GM18499 (cell line): Measurements from ENCODE around the gene BRPF3.
A peak's percentile ranks its signal among the peaks of the same experiment; 100 is the strongest.

Source experiments
- ATAC-seq: cut with Tn5 transposase; IDR thresholded peaks from one replicate; pipeline ENCODE4 v1.9.1; 2021; ENCODE audit warnings: moderate number of reproducible peaks; ENCODE audit not compliant: insufficient read depth, unreplicated experiment

Gene BRPF3

GRCh38 chr6:36196113-36196879 lies at the start of gene BRPF3:
TSS of gene BRPF3 (plus strand) at chr6:36196744. CDS start at chr6:36200323, 3,579 bp downstream.
- no peak for ATAC-seq

GRCh38 chr6:36147294-36147693 lies 49.2 kb upstream of the BRPF3 start:
- no peak for ATAC-seq

DNA sequence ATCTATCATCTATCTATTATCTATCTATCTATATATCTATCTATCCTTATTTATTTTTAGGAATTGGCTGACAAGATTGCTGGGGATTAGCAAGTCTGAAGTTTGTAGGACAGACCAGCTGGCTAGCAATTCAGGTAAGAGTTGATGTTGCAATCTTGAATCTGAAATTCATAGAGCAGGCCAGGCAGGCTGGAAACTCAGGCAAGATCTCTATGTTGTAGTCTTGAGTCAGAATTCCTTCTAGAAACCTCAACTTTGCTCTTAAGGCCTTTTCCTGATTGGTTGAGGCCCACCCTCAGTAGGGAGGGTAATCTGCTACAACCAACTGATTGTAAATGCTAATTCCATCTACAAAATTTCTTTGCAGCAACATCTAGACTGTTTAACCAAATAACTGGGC lies 47.1 kb upstream of the BRPF3 start:
- no peak for ATAC-seq

- ATAC-seq, result no peak
Measured at GRCh38 chr6:36150283-36150682, 46.3 kb upstream of the BRPF3 start.

DNA sequence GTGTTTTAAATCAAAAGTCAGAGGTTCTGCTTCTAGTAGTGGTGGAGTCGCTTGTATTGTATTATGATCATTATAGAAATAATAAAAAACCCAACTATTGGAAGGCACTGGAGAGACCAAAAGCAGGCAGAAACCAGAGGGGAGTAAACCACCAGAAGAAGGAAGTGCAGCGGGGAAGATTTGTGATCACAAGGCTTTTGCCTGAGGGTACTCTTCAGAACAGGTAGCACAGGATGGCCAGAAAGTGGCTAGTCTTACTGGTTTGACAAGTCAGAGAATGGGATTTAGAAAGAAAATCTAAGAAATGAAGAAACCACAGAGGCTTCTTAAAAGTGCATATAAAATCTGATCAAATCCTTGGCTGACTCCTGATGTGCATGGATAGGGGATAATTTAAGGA lies 42.3 kb upstream of the BRPF3 start:
- ATAC-seq, result no peak

- ATAC-seq, result no peak
Measured at GRCh38 chr6:36155662-36156061, 40.9 kb upstream of the BRPF3 start.

GRCh38 chr6:36160147-36160760 lies 36.3 kb upstream of the BRPF3 start:
- no peak for ATAC-seq

DNA sequence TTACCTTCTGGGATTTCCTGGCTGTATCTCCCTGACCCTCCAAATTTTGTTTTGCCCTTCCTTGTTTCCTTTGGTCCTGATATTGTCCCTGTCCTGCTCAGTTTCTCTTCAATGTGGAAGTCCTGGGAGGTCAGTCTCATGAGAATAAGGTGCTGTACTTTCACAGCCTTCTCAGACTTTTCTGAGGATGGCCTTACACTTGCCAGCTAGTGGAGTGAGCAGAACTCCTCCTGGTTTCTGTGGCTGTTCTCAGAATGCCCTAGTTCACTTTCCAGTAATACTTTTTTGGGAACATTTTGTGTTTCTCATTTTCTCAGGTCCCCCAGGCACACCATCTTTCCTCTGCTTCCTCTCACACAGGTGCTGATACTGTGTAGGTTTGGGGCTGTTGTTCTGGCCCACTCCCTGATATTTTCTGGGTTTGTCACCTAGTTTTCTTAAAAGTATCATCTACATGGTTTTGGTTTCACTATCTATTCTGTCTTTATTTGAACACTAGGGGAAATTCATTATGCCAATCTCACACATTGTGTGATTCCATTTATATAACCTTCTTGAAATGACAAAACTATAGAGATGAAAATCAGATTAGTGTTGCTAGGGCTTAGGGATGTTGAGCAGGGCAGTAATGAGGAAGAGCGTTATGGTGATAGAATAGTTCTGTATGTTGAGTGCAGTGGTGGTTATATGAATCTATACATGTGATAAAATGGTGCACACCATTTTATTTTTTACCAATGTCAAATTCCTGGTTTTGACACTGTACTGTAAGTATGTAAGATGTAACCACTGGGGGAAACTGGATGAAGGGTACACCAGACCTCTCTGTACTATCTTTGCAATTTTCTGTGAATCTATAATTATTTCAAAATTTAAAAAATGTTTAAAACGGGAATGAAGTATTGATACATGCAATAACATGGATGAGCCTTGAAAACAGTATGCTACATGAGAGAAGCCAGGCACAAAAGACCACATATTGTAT lies 27.2 kb upstream of the BRPF3 start:
- no peak for ATAC-seq

DNA sequence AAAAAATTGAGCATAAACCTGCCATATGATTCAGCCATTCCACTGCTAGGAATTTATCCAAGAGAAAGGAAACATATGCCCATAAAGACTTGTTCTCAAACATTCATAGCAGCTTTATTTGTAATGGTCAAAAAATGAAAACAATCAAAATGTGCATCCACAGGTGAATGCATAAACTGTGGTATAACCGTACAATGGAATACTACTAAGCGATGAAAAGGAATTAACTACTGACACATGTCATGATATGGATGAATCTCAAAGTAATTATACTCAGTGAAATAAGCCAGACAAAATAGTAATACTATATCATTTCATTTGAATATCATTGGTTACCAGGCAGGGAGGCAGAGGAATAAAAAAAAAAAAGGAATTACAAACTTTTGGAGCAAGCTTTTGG lies 25.8 kb upstream of the BRPF3 start:
- ATAC-seq, result no peak

DNA sequence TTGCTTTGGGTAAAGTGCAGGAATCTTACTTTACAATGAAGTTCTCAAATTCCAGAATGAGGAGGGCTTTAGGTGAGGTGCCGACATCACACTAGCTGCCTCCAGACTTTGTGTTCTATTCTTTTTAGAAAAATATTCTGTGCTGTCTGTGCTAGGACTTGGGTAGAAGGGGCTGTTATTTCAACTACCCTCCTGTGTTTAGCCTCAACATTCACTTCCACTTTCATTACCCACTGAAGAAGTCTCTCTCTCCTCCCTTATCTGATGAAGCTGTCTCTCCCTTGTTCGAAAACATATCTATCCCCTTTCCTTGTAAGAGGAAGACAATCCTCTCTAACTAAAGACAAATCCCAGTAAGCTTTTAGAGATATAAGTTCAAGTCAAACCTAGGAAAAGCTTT lies 25.0 kb upstream of the BRPF3 start:
- no peak for ATAC-seq

- ATAC-seq, result no peak
Measured at GRCh38 chr6:36177166-36177565, 19.4 kb upstream of the BRPF3 start.

GRCh38 chr6:36178544-36178943 lies 18.0 kb upstream of the BRPF3 start:
- no peak for ATAC-seq

DNA sequence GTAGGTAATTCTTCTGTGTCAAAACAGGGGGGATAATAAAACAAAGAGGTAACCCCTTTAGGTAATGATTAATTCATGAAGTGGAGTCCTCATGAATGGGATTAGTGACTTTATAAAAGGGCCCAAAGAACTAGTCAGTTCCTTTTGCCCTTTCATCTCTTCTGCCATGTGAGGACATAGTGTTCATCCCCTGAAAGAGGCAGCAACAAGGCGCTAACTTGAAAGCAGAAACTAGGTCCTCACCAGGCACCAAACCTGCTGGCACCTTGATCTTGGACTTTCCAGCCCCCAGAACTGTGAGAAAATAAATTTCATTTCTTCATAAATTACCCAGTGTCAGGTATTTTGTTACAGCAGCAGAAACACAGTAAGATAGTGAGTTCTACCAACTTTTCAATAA lies 16.4 kb upstream of the BRPF3 start:
- no peak for ATAC-seq

DNA sequence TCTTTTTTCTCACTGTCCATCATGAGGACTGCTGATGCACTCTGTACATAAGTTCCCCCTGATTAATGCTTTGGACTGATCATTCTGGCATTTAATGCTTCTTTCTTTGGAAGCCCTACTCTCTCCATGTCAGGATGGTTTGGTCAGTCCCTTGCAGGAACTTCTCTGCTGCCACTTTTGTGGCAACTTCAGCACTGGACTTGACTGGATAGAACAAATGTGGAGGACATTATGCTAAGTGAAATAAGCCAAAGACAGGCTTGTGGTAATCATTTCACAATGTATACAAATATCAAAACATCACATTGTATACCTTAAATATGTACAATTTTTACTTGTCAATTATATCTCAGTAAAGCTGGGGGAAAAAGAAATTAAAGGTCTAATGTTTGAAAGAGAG lies 12.2 kb upstream of the BRPF3 start:
- no peak for ATAC-seq

DNA sequence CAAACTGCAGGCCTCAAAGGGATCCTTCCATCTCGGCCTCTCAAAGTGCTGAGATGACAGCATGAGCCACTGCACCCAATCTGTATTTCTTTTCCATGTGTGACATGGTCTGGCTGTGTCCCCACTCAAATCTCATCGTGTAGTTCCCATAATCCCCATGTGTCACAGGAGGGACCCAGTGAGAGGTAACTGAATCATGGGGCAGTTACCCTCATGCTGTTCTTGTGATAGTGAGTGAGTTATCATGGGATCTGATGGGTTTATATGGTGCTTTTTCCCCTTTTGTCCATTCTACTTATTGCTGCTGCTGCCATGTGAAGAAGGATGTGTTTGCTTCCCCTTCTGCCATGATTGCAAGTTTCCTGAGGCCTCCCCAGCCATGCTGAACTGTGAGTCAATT lies 10.3 kb upstream of the BRPF3 start:
- ATAC-seq, result no peak

- ATAC-seq, result no peak
Measured at GRCh38 chr6:36187446-36187845, 9.1 kb upstream of the BRPF3 start.

GRCh38 chr6:36195471-36196112 lies 952 bp upstream of the BRPF3 start:
- ATAC-seq, result no peak

GRCh38 chr6:36196880-36197548 lies 470 bp downstream of the BRPF3 start:
- peak; percentile 88 for ATAC-seq

GRCh38 chr6:36197739-36198221 lies 1.2 kb downstream of the BRPF3 start:
- ATAC-seq, result no peak

DNA sequence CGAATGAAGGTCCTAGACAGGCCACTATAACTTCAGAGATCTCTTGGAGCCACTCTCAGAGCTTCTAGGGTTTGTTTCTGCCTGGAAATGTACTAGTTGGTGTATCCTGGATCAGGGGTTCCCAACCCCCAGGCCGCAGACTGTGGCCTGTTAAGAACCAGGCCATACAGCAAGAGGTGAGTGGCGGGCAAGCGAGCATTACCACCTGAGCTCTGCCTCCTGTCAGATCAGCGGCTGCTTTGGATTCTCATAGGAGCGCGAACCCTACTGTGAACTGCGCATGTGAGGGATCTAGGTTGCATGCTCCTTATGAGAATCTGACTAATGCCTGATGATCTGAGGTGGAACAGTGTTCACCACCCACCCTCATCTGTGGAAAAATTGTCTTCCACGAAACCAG lies 2.4 kb downstream of the BRPF3 start:
- ATAC-seq, result no peak
